HEK293T (cell line): Measurements from ENCODE around the gene GOSR1.
"Not testable (repeated sequence)": the region's sequence is repeated elsewhere in the genome, so short reads cannot be mapped to it uniquely, and the experiment has no call there.

Experiments
- CTBP1 ChIP-seq: fragments of 450-650 bp; IDR thresholded peaks from 2 replicates; pipeline ENCODE4 v1.6.1; 2016; ENCODE audit warnings: borderline replicate concordance
- FOXM1 ChIP-seq: fragments of 450-650 bp; IDR thresholded peaks from 2 replicates; pipeline ENCODE4 v1.6.1; 2017; ENCODE audit warnings: mild to moderate bottlenecking, borderline replicate concordance
- L3MBTL2 ChIP-seq: fragments of 450-650 bp; conservative IDR thresholded peaks from 2 replicates; pipeline ENCODE4 v1.6.1; 2016; ENCODE audit warnings: mild to moderate bottlenecking
- LEF1 ChIP-seq: fragments of 450-650 bp; IDR thresholded peaks from 2 replicates; pipeline ENCODE4 v1.6.1; 2017; ENCODE audit warnings: mild to moderate bottlenecking, borderline replicate concordance

- not testable (repeated sequence) for TF ChIP-seq FOXM1, L3MBTL2, CTBP1, LEF1
Observed at GRCh38 chr17:30561766-30562165, 84.6 kb downstream of the GOSR1 start.
